NCI-H748 (cell line): ENCODE data around the gene ANP32A.
A peak's percentile ranks its signal among the peaks of the same experiment; 100 is the strongest.
"Not testable (repeated sequence)": the region's sequence is repeated elsewhere in the genome, so short reads cannot be mapped to it uniquely, and the experiment has no call there.

Experiments
- DNase-seq: peaks from one replicate; lab custom pipeline; 2025; ENCODE audit not compliant: unreplicated experiment; lab: John Stamatoyannopoulos, UW

ANP32A gene

GRCh38 chr15:68820295-68821189, at the start of gene ANP32A:
Gene ANP32A, minus strand, starts transcription at chr15:68820895. Its CDS starts 144 bp downstream, at chr15:68820751.
- DNase-seq: peak; percentile 95

GRCh38 chr15:68868296-68868695, 47.6 kb upstream of the ANP32A start:
- no peak for DNase-seq

- DNase-seq: no peak
These were observed 41.7 kb upstream of the ANP32A start for GRCh38 chr15:68862415-68862814.

- not testable (repeated sequence) for DNase-seq
These were observed 38.0 kb upstream of the ANP32A start for GRCh38 chr15:68858666-68859065.

GRCh38 chr15:68857443-68857842, 36.7 kb upstream of the ANP32A start:
- DNase-seq: not testable (repeated sequence)

GRCh38 chr15:68852461-68852860, 31.8 kb upstream of the ANP32A start:
- no peak for DNase-seq

- DNase-seq: no peak
These were observed 31.3 kb upstream of the ANP32A start for GRCh38 chr15:68851971-68852370.

- no peak for DNase-seq
These were observed 28.8 kb upstream of the ANP32A start for GRCh38 chr15:68849497-68849896.

- no peak for DNase-seq
These were observed 26.2 kb upstream of the ANP32A start for GRCh38 chr15:68846851-68847439.

- DNase-seq: no peak
These were observed 24.3 kb upstream of the ANP32A start for GRCh38 chr15:68844856-68845550.

GRCh38 chr15:68843425-68844311, 23.0 kb upstream of the ANP32A start:
- DNase-seq: peak; percentile 43

- no peak for DNase-seq
These were observed 22.3 kb upstream of the ANP32A start for GRCh38 chr15:68842958-68843357.

GRCh38 chr15:68834346-68834745, 13.7 kb upstream of the ANP32A start:
- DNase-seq: no peak

- DNase-seq: no peak
These were observed 13.1 kb upstream of the ANP32A start for GRCh38 chr15:68833700-68834331.

- DNase-seq: no peak
These were observed 9.6 kb upstream of the ANP32A start for GRCh38 chr15:68830141-68830785.

- DNase-seq: no peak
These were observed 8.4 kb upstream of the ANP32A start for GRCh38 chr15:68829068-68829467.

- no peak for DNase-seq
These were observed 2.9 kb upstream of the ANP32A start for GRCh38 chr15:68823561-68823960.

- no peak for DNase-seq
These were observed 2.1 kb upstream of the ANP32A start for GRCh38 chr15:68822818-68823217.

- DNase-seq: peak; percentile 20
These were observed 1.2 kb upstream of the ANP32A start for GRCh38 chr15:68821841-68822381.
